SU-DHL-6 (cell line): Measurements from ENCODE around the gene FAM171A1.

ENCODE experiments used
- H2AFZ ChIP-seq: fragments of 200-600 bp; sonication (generic); 2 replicates; pipeline ENCODE4 v1.6.1; 2014; ENCODE audit warnings: low read depth, mild to moderate bottlenecking, moderate library complexity, mixed read lengths, antibody characterized with exemption, low read length; ENCODE audit not compliant: severe bottlenecking
- H3F3A ChIP-seq: fragments of 200-600 bp; shearing (Covaris generic); 2 replicates; pipeline ENCODE4 v1.6.0; 2016; ENCODE audit warnings: antibody characterized with exemption, mild to moderate bottlenecking; ENCODE audit not compliant: insufficient read depth
- H3K27ac ChIP-seq: fragments of 200-600 bp; sonication (generic); 2 replicates; pipeline ENCODE4 v1.5.1; 2016; ENCODE audit warnings: low read depth, mild to moderate bottlenecking, low read length, moderate library complexity, mixed read lengths
- H3K27me3 ChIP-seq: fragments of 200-600 bp; sonication (generic), shearing (Covaris generic); 2 replicates; pipeline ENCODE4 v1.6.0; 2014; ENCODE audit warnings: mild to moderate bottlenecking, low read length
- H3K36me3 ChIP-seq: fragments of 200-600 bp; sonication (generic); 2 replicates; pipeline ENCODE4 v1.6.1; 2014; ENCODE audit warnings: mild to moderate bottlenecking, low read length, mixed read lengths
- H3K4me2 ChIP-seq: fragments of 300-600, 200-600 bp; shearing (Covaris generic), sonication (generic); 2 replicates; pipeline ENCODE4 v1.6.0; 2014; ENCODE audit warnings: low read length, low read depth, mild to moderate bottlenecking; ENCODE audit not compliant: poor library complexity, severe bottlenecking
- H3K4me3 ChIP-seq: fragments of 200-600 bp; sonication (generic); 2 replicates; pipeline ENCODE4 v1.5.1; 2014; ENCODE audit warnings: antibody characterized with exemption, low read length, mild to moderate bottlenecking, mixed read lengths; ENCODE audit not compliant: insufficient read depth, poor library complexity, severe bottlenecking
- H3K79me2 ChIP-seq: fragments of 200-600 bp; sonication (generic); 2 replicates; pipeline ENCODE4 v1.6.1; 2014; ENCODE audit warnings: mild to moderate bottlenecking, low read length, moderate library complexity; ENCODE audit not compliant: insufficient read depth
- H3K9ac ChIP-seq: fragments of 200-600 bp; sonication (generic); 2 replicates; pipeline ENCODE4 v1.7.0; 2014; ENCODE audit warnings: mild to moderate bottlenecking, low read length
- H3K9me2 ChIP-seq: fragments of 200-600 bp; sonication (generic); replicated peaks from 2 replicates; pipeline ENCODE4 v1.6.1; 2014; ENCODE audit warnings: low read length; ENCODE audit not compliant: insufficient read depth
- H3K9me3 ChIP-seq: fragments of 200-600 bp; sonication (generic); 2 replicates; pipeline ENCODE4 v1.6.1; 2014; ENCODE audit warnings: low read length, mixed read lengths; ENCODE audit not compliant: insufficient read depth
- H4K20me1 ChIP-seq: fragments of 200-600 bp; sonication (generic); 2 replicates; pipeline ENCODE4 v1.6.1; 2014; ENCODE audit warnings: low read depth, mild to moderate bottlenecking, antibody characterized with exemption, low read length, moderate library complexity, mixed read lengths
- CTCF ChIP-seq: fragments of 200-600 bp; sonication (generic); IDR thresholded peaks from one replicate; pipeline ENCODE4 v1.5.1; 2017; ENCODE audit warnings: antibody characterized with exemption, mild to moderate bottlenecking, low read length, moderate library complexity; ENCODE audit not compliant: insufficient read depth, poor library complexity, severe bottlenecking
- EZH2phosphoT487 ChIP-seq: fragments of 200-600 bp; sonication (generic), shearing (Covaris generic); conservative IDR thresholded peaks from 2 replicates; pipeline ENCODE4 v1.6.1; 2018; ENCODE audit warnings: mild to moderate bottlenecking, antibody characterized with exemption, low read length, moderate library complexity, mixed read lengths

Gene FAM171A1

GRCh38 chr10:15223174-15223573 is 147.9 kb downstream of the FAM171A1 start:
- Histone ChIP-seq H3K36me3 (no peaks in the 10 kb centered on the region), H3K4me2 (no peak overlapping the region), H4K20me1 (no peaks in the 10 kb centered on the region), H3K9me2 (no peaks in the 10 kb centered on the region), H3K27ac (no peak overlapping the region), H3K27me3 (no peaks in the 10 kb centered on the region), H3K9ac (no peak overlapping the region), H3K9me3 (no peaks in the 10 kb centered on the region), H3F3A (no peaks in the 10 kb centered on the region), H3K79me2 (no peaks in the 10 kb centered on the region), H2AFZ (no peak overlapping the region), H3K4me3 (no peak overlapping the region)
- TF ChIP-seq CTCF (no peak), EZH2phosphoT487 (no peak)

GRCh38 chr10:15222511-15222910 is 148.6 kb downstream of the FAM171A1 start:
- Histone ChIP-seq H3K36me3 (no peaks in the 10 kb centered on the region), H3K9ac (no peak overlapping the region), H3K27me3 (no peaks in the 10 kb centered on the region), H3K27ac (no peak overlapping the region), H3K4me2 (no peak overlapping the region), H2AFZ (no peak overlapping the region), H3F3A (no peaks in the 10 kb centered on the region), H3K79me2 (no peaks in the 10 kb centered on the region), H3K9me2 (no peaks in the 10 kb centered on the region), H3K4me3 (no peak overlapping the region), H3K9me3 (no peaks in the 10 kb centered on the region), H4K20me1 (no peaks in the 10 kb centered on the region)
- TF ChIP-seq EZH2phosphoT487 (no peak), CTCF (no peak)

- H3K27me3 ChIP-seq: no peaks in the 10 kb centered on the region
- no peak overlapping the region for H3K9ac ChIP-seq
- H2AFZ ChIP-seq: no peak overlapping the region
- H4K20me1 ChIP-seq: no peaks in the 10 kb centered on the region
- no peak overlapping the region for H3K4me2 ChIP-seq
- H3K9me3 ChIP-seq: no peaks in the 10 kb centered on the region
- no peaks in the 10 kb centered on the region for H3K79me2 ChIP-seq
- H3F3A ChIP-seq: no peaks in the 10 kb centered on the region
- H3K27ac ChIP-seq: no peak overlapping the region
- H3K9me2 ChIP-seq: no peaks in the 10 kb centered on the region
- H3K36me3 ChIP-seq: no peaks in the 10 kb centered on the region
- no peak for TF ChIP-seq CTCF
- TF ChIP-seq EZH2phosphoT487: no peak
- no peak overlapping the region for H3K4me3 ChIP-seq
Observed at GRCh38 chr10:15220445-15220844, 150.6 kb downstream of the FAM171A1 start.
